ENCODE data around the gene KPNB1. TPM values are rescaled to one million over a fixed set of nuclear protein-coding genes. Genes with fewer than 3 reads are reported as not detected.
A peak's percentile ranks its signal among the peaks of the same experiment; 100 is the strongest.

Gene KPNB1
- total RNA-seq (2014; rRNA removed; shearing (Covaris generic)), result 470 and 482 TPM in 2 replicates
- 145 and 201 TPM in 2 replicates for polyA plus RNA-seq (2015; cell fraction: cytosol; rRNA removed)
- 405 and 476 TPM in 2 replicates for polyA plus RNA-seq (2015; cell fraction: nucleus; rRNA removed)

- DNase-seq (ENCODE audit: low read depth), result peak; percentile 100
Measured at GRCh38 chr17:47649153-47649971, at the start of gene KPNB1. Gene KPNB1 (plus strand): TSS chr17:47649919. CDS start chr17:47650245, 326 bp downstream.

- DNase-seq (ENCODE audit: low read depth), result no peak
Measured at GRCh38 chr17:47603830-47604597, 45.7 kb upstream of the KPNB1 start.

GRCh38 chr17:47604598-47604927 lies 45.2 kb upstream of the KPNB1 start:
- DNase-seq (ENCODE audit: low read depth), result no peak

GRCh38 chr17:47605011-47605410 lies 44.7 kb upstream of the KPNB1 start:
- no peak for DNase-seq (ENCODE audit: low read depth)

- no peak for DNase-seq (ENCODE audit: low read depth)
Measured at GRCh38 chr17:47607481-47607880, 42.2 kb upstream of the KPNB1 start.

- DNase-seq (ENCODE audit: low read depth), result no peak
Measured at GRCh38 chr17:47611372-47612350, 38.1 kb upstream of the KPNB1 start.

- peak; percentile 36 for DNase-seq (ENCODE audit: low read depth)
Measured at GRCh38 chr17:47615766-47616424, 33.8 kb upstream of the KPNB1 start.

- DNase-seq (ENCODE audit: low read depth), result no peak
Measured at GRCh38 chr17:47618410-47618809, 31.3 kb upstream of the KPNB1 start.

- no peak for DNase-seq (ENCODE audit: low read depth)
Measured at GRCh38 chr17:47620503-47621245, 29.0 kb upstream of the KPNB1 start.

GRCh38 chr17:47621293-47622179 lies 28.2 kb upstream of the KPNB1 start:
- DNase-seq (ENCODE audit: low read depth), result peak; percentile 91

GRCh38 chr17:47622180-47622549 lies 27.6 kb upstream of the KPNB1 start:
- DNase-seq (ENCODE audit: low read depth), result no peak

GRCh38 chr17:47624727-47625068 lies 25.0 kb upstream of the KPNB1 start:
- no peak for DNase-seq (ENCODE audit: low read depth)

- DNase-seq (ENCODE audit: low read depth), result no peak
Measured at GRCh38 chr17:47628014-47628566, 21.6 kb upstream of the KPNB1 start.

GRCh38 chr17:47629826-47630225 lies 19.9 kb upstream of the KPNB1 start:
- DNase-seq (ENCODE audit: low read depth), result no peak

- no peak for DNase-seq (ENCODE audit: low read depth)
Measured at GRCh38 chr17:47630614-47631013, 19.1 kb upstream of the KPNB1 start.

- no peak for DNase-seq (ENCODE audit: low read depth)
Measured at GRCh38 chr17:47632991-47633390, 16.7 kb upstream of the KPNB1 start.

GRCh38 chr17:47633996-47634395 lies 15.7 kb upstream of the KPNB1 start:
- no peak for DNase-seq (ENCODE audit: low read depth)

GRCh38 chr17:47634870-47635269 lies 14.8 kb upstream of the KPNB1 start:
- DNase-seq (ENCODE audit: low read depth), result no peak

- DNase-seq (ENCODE audit: low read depth), result no peak
Measured at GRCh38 chr17:47635734-47636133, 14.0 kb upstream of the KPNB1 start.

All from HT1080 (cell line).